DOHH2 (cell line): Measurements from ENCODE around the gene SUPT3H.
"Not testable (repeated sequence)": the region's sequence is repeated elsewhere in the genome, so short reads cannot be mapped to it uniquely, and the experiment has no call there.

ENCODE experiments used
- H3F3A ChIP-seq: fragments of 200-600 bp; sonication (generic), shearing (Covaris generic); 2 replicates; pipeline ENCODE4 v1.6.0; 2016; ENCODE audit warnings: antibody characterized with exemption, mild to moderate bottlenecking; ENCODE audit not compliant: control insufficient read depth, insufficient read depth
- H3K27ac ChIP-seq: fragments of 200-600 bp; sonication (generic); 2 replicates; pipeline ENCODE4 v1.5.1; 2014; ENCODE audit warnings: low read depth, mild to moderate bottlenecking, low read length, moderate library complexity
- H3K27me3 ChIP-seq: fragments of 200-600 bp; sonication (generic); 2 replicates; pipeline ENCODE4 v1.6.1; 2014; ENCODE audit warnings: mild to moderate bottlenecking, low read length, mixed read lengths; ENCODE audit not compliant: control insufficient read depth
- H3K36me3 ChIP-seq: fragments of 200-600 bp; sonication (generic); 2 replicates; pipeline ENCODE4 v1.6.1; 2014; ENCODE audit warnings: mild to moderate bottlenecking, low read length, moderate library complexity, mixed read lengths; ENCODE audit not compliant: control insufficient read depth
- H3K4me1 ChIP-seq: fragments of 200-600 bp; sonication (generic); 2 replicates; pipeline ENCODE4 v1.6.1; 2014; ENCODE audit warnings: mild to moderate bottlenecking, low read length, mixed read lengths; ENCODE audit not compliant: control insufficient read depth
- H3K4me2 ChIP-seq: fragments of 200-600 bp; sonication (generic); 2 replicates; pipeline ENCODE4 v1.6.0; 2014; ENCODE audit warnings: mild to moderate bottlenecking, low read length, moderate library complexity
- H3K4me3 ChIP-seq: fragments of 200-600 bp; sonication (generic); 2 replicates; pipeline ENCODE4 v1.5.1; 2014; ENCODE audit warnings: mild to moderate bottlenecking, low read length, mixed read lengths
- H3K79me2 ChIP-seq: fragments of 200-600 bp; sonication (generic); 2 replicates; pipeline ENCODE4 v1.6.1; 2014; ENCODE audit warnings: mild to moderate bottlenecking, low read length, mixed read lengths; ENCODE audit not compliant: control insufficient read depth
- H3K9me2 ChIP-seq: fragments of 200-600 bp; sonication (generic); replicated peaks from 2 replicates; pipeline ENCODE4 v1.6.1; 2014; ENCODE audit warnings: mild to moderate bottlenecking, low read length, mixed read lengths; ENCODE audit not compliant: control insufficient read depth
- H3K9me3 ChIP-seq: fragments of 200-600 bp; sonication (generic); 2 replicates; pipeline ENCODE4 v1.6.1; 2014; ENCODE audit warnings: antibody characterized with exemption, low read length, mixed read lengths; ENCODE audit not compliant: control insufficient read depth, insufficient read depth
- H4K20me1 ChIP-seq: fragments of 200-600 bp; sonication (generic); 2 replicates; pipeline ENCODE4 v1.6.0; 2014; ENCODE audit warnings: low read depth, mild to moderate bottlenecking, antibody characterized with exemption, low read length, moderate library complexity; ENCODE audit not compliant: control insufficient read depth, insufficient read depth
- EZH2phosphoT487 ChIP-seq: fragments of 200-600 bp; sonication (generic); IDR thresholded peaks from 2 replicates; pipeline ENCODE4 v1.6.1; 2017; ENCODE audit warnings: borderline replicate concordance, mild to moderate bottlenecking, antibody characterized with exemption, low read length, moderate library complexity, mixed read lengths
- TF ChIP-seq, protein P1 (sequence below): fragments of 200-600 bp; sonication (generic); IDR thresholded peaks from one replicate; pipeline ENCODE4 v1.5.1; 2014; ENCODE audit warnings: antibody characterized with exemption, mild to moderate bottlenecking, low read depth, low read length; ENCODE audit not compliant: poor library complexity, severe bottlenecking

Gene SUPT3H

DNA sequence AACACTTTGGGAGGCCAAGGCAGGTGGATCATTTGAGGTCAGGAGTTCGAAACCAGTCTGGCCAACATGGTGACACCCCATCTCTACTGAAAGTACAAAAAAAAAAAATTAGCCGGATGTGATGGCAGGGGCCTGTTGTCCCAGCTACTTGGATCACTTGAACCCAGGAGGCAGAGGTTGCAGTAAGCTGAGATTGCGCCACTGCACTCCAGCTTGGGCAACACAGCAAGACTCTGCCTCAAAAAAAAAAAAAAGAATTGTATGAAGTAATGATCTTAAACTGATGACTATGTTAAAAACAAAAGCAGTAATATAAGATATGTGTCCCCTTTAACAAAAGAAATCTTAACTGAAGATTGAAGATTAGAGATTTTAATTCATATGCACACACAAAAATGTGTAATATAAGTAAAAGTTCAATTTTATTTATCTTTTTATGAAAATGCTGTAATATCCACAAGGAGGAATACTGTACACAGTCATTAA lies 78.6 kb downstream of the SUPT3H start:
- H3K79me2 ChIP-seq = no peaks in the 10 kb centered on the region
- no peaks in the 10 kb centered on the region for H3K4me1 ChIP-seq
- H3K9me2 ChIP-seq = no peaks in the 10 kb centered on the region
- H3K27me3 ChIP-seq = no peaks in the 10 kb centered on the region
- no peaks in the 10 kb centered on the region for H3K9me3 ChIP-seq
- no peaks in the 10 kb centered on the region for H3K36me3 ChIP-seq
- no peaks in the 10 kb centered on the region for H4K20me1 ChIP-seq
- no peak overlapping the region for H3K27ac ChIP-seq
- H3F3A ChIP-seq = no peaks in the 10 kb centered on the region
- TF ChIP-seq, protein P1, sequence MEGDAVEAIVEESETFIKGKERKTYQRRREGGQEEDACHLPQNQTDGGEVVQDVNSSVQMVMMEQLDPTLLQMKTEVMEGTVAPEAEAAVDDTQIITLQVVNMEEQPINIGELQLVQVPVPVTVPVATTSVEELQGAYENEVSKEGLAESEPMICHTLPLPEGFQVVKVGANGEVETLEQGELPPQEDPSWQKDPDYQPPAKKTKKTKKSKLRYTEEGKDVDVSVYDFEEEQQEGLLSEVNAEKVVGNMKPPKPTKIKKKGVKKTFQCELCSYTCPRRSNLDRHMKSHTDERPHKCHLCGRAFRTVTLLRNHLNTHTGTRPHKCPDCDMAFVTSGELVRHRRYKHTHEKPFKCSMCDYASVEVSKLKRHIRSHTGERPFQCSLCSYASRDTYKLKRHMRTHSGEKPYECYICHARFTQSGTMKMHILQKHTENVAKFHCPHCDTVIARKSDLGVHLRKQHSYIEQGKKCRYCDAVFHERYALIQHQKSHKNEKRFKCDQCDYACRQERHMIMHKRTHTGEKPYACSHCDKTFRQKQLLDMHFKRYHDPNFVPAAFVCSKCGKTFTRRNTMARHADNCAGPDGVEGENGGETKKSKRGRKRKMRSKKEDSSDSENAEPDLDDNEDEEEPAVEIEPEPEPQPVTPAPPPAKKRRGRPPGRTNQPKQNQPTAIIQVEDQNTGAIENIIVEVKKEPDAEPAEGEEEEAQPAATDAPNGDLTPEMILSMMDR = no peak
- no peak for TF ChIP-seq EZH2phosphoT487
- no peak overlapping the region for H3K4me3 ChIP-seq
- no peak overlapping the region for H3K4me2 ChIP-seq

DNA sequence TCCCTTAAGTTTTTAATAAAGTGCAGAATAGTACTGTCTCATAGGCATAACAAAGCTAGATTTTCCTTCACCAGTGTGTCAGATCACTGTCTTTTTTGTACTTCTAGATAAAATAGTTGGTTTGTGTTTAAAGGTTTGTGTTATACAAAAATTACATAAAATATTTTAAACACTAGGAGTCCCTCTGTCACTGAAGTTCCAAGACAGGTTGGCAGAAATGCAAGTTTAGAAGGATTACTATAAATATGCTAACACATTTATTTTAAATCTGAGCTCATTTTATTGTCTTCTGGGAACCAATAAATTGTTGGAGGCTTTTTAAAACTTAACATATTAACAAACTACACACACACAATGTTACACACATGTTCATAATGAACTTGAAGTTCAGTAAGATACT lies 80.4 kb downstream of the SUPT3H start:
- H3K9me3 ChIP-seq = no peaks in the 10 kb centered on the region
- H3K4me2 ChIP-seq = no peak overlapping the region
- no peaks in the 10 kb centered on the region for H3K36me3 ChIP-seq
- H3K27me3 ChIP-seq = no peaks in the 10 kb centered on the region
- H3F3A ChIP-seq = no peaks in the 10 kb centered on the region
- no peak overlapping the region for H3K4me3 ChIP-seq
- H3K79me2 ChIP-seq = no peaks in the 10 kb centered on the region
- no peaks in the 10 kb centered on the region for H4K20me1 ChIP-seq
- TF ChIP-seq, protein P1 = no peak
- TF ChIP-seq EZH2phosphoT487 = no peak
- H3K4me1 ChIP-seq = no peaks in the 10 kb centered on the region
- no peak overlapping the region for H3K27ac ChIP-seq
- H3K9me2 ChIP-seq = no peaks in the 10 kb centered on the region

DNA sequence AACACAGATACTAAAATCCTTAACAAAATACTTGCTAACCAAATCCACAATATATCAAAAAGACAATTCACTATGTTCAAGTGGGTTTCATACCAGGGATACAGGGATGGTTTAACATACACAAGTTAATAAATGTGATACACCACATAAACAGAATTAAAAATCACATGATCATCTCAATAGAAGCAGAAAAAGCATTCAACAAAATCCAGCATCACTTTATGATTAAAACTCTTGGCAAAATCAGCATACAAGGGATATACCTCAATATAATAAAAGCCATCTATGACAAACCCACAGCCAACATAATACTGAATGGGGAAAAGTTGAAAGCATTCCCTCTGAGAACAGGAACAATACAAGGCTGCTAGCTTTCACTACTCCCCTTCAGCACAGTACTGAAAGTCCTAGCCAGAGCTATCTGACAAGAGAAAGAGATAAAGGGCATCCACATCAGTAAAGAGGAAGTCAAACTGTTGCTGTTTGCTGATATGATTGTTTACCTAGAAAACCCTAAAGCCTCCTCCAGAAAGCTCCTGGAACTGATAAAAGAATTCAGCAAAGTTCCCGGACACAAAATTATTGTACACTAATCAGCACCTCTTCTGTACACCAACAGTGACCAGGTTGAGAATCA lies 83.6 kb downstream of the SUPT3H start:
- not testable (repeated sequence) for H3K4me1 ChIP-seq, H3F3A ChIP-seq, H3K4me2 ChIP-seq, H3K4me3 ChIP-seq, H3K9me2 ChIP-seq, H3K27ac ChIP-seq, H3K36me3 ChIP-seq, H3K9me3 ChIP-seq, H4K20me1 ChIP-seq, H3K27me3 ChIP-seq, H3K79me2 ChIP-seq

DNA sequence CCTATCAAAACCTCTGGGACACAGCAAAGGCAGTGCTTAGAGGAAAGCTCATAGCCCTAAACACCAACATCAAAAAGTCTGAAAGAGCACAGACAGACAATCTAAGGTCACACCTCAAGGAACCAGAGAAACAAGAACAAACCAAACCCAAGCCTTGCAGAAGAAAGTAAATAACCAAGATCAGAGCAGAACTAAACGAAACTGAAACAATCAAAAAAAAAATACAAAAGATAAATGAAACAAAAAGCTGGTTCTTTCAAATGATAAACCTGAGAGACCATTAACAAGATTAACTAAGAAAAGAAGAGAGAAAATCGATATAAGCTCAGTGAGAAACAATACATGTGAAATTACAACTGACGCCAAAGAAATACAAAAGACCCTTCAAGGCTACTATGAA lies 84.4 kb downstream of the SUPT3H start:
- Histone ChIP-seq H3K36me3 (no peaks in the 10 kb centered on the region), H3K4me3 (no peak overlapping the region), H3K4me1 (no peaks in the 10 kb centered on the region), H3K4me2 (no peak overlapping the region), H3K9me3 (no peaks in the 10 kb centered on the region), H3K79me2 (no peaks in the 10 kb centered on the region), H3F3A (no peaks in the 10 kb centered on the region), H3K27ac (no peak overlapping the region), H3K9me2 (no peaks in the 10 kb centered on the region), H4K20me1 (no peaks in the 10 kb centered on the region), H3K27me3 (no peaks in the 10 kb centered on the region)
- TF ChIP-seq, protein P1 = no peak
- no peak for TF ChIP-seq EZH2phosphoT487
